Esophagus muscularis mucosa (tissue), 4 donors: ENCODE measurements around the gene DGKD.

Source experiments
- EP300 ChIP-seq: sonication (generic); formaldehyde crosslinking; IDR thresholded peaks from one replicate; pipeline ENCODE4 v1.6.1; 2017; ENCODE audit warnings: antibody characterized with exemption
- POLR2A ChIP-seq: fragments of 450-650 bp; IDR thresholded peaks from one replicate; pipeline ENCODE4 v1.6.1; 2017; ENCODE audit warnings: antibody characterized with exemption, moderate library complexity, mild to moderate bottlenecking, low read depth
- POLR2AphosphoS5 ChIP-seq, 2 donors: sonication (generic); formaldehyde crosslinking; IDR thresholded peaks; one replicate each; pipeline ENCODE4 v1.6.1; 2017; ENCODE audit warnings: antibody characterized with exemption in 2 of 2
- TF ChIP-seq, protein P1 (sequence below), 3 experiments: fragments of 200-600 bp in 2 of 3; fragments of 450-650 bp in 1 of 3; sonication (generic) in 2 of 3; IDR thresholded peaks; one replicate each; pipeline ENCODE4 v1.5.1; 2017 to 2019; ENCODE audit warnings: antibody characterized with exemption in 3 of 3, mild to moderate bottlenecking in 2 of 3, moderate library complexity in 1 of 3

DNA sequence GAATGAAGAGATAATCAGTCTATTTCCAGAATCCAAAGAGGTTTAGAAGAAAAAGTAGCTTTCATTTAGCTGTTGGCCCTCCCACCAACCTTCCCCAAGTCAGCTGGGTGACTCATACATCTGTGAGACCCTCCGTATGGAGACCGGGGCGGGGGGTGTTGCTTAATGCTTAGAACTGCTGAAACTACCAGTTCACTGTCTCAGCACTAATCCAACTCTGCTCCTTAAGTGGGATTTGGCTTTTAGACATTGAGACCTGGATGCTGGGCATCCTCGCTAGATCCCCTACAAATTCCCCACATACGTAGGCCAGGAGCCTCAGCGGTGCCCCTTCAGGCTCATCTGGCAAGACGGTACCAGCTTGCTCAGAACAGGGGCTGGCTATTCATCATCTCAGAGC lies 46.7 kb upstream of the DGKD start, which contains the start of gene SAG:
- TF ChIP-seq, protein P1, sequence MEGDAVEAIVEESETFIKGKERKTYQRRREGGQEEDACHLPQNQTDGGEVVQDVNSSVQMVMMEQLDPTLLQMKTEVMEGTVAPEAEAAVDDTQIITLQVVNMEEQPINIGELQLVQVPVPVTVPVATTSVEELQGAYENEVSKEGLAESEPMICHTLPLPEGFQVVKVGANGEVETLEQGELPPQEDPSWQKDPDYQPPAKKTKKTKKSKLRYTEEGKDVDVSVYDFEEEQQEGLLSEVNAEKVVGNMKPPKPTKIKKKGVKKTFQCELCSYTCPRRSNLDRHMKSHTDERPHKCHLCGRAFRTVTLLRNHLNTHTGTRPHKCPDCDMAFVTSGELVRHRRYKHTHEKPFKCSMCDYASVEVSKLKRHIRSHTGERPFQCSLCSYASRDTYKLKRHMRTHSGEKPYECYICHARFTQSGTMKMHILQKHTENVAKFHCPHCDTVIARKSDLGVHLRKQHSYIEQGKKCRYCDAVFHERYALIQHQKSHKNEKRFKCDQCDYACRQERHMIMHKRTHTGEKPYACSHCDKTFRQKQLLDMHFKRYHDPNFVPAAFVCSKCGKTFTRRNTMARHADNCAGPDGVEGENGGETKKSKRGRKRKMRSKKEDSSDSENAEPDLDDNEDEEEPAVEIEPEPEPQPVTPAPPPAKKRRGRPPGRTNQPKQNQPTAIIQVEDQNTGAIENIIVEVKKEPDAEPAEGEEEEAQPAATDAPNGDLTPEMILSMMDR (IDR thresholded peaks at IDR 0.05), result no peak
- TF ChIP-seq POLR2AphosphoS5 (IDR thresholded peaks at IDR 0.05) (no peak), POLR2A (no peak), EP300 (no peak)
